GM19463 (cell line): Measurements from ENCODE around the gene LPIN1.

Experiments
- ATAC-seq: cut with Tn5 transposase; IDR thresholded peaks from one replicate; pipeline ENCODE4 v1.9.1; 2021; ENCODE audit warnings: mild to moderate bottlenecking, moderate library complexity; ENCODE audit not compliant: unreplicated experiment

Gene LPIN1

DNA sequence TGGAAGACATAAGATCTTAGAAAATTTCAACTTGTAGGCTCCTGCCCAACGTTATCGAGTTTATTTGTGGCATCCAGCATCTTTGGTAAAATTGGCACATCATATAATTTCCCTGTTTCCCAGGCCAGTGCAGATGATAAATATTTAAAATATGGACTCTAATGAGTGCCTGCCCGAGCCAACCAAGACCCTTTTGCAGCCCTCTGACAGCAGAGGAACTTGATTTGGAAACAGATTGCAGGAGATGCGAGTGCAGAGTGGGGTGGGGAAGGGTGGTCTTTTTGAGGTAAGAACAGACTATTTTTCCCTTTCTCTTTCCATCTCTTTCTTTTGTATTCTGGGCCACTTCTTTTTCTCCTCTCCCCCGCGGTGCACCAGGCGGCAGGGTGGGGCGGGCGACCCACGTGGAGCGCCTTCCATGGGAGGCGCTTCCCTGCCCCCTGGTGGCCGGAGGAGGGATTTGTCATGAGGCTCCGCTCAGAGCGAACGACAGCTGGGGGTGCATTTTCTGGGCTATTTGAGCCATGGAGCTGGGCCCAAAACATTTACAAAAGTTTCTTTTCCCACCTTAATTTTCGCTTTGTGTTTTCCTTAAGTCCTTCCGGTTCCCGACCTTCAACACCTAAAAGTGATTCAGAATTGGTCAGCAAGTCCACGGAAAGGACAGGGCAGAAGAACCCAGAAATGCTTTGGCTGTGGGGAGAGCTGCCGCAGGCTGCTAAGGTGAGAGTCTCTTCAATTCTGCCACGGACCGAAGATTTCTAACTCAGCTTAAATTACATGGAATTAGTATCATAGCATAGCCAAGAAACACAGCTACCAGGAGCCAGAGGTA, 32.7 kb downstream of the LPIN1 start:
- ATAC-seq = peak; percentile 92

DNA sequence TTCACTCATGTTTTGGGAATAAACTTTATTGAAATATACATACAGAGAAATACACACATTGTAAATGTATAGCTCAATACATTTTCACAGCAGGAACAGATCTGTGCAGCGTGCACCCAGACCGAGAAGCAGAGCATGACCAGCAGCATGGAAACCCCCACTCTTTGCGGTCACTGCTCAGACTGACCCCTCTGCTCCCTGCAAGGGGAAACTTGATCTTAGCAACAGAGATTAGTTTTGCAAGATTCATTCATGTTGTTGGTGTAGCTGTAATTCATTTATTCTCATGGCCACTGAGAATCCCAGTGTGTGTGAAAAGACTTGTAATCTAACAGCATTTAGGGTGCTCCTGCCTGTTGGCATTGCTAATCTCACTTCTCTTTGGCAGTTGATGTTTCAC, 35.2 kb downstream of the LPIN1 start:
- ATAC-seq = no peak

DNA sequence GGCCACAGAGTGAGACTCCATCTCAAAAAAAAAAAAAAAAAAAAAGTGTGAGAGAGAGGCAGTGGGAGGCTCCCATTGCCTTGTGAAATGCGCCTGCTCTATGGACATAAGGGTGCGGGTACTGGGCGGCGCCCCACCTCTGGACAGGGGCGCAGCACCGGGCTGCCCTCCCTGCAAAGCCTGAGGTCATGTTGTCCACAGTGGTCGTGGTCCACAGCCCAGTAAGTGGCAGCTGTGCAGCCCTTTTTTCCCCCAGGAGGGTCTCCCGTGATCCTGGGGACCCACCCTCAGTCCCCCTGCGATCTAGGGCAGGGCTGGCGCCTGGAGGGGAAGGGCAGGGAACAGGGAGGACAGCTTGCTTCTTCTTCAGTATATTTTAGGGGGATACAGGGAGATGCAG, 37.8 kb downstream of the LPIN1 start:
- no peak for ATAC-seq

DNA sequence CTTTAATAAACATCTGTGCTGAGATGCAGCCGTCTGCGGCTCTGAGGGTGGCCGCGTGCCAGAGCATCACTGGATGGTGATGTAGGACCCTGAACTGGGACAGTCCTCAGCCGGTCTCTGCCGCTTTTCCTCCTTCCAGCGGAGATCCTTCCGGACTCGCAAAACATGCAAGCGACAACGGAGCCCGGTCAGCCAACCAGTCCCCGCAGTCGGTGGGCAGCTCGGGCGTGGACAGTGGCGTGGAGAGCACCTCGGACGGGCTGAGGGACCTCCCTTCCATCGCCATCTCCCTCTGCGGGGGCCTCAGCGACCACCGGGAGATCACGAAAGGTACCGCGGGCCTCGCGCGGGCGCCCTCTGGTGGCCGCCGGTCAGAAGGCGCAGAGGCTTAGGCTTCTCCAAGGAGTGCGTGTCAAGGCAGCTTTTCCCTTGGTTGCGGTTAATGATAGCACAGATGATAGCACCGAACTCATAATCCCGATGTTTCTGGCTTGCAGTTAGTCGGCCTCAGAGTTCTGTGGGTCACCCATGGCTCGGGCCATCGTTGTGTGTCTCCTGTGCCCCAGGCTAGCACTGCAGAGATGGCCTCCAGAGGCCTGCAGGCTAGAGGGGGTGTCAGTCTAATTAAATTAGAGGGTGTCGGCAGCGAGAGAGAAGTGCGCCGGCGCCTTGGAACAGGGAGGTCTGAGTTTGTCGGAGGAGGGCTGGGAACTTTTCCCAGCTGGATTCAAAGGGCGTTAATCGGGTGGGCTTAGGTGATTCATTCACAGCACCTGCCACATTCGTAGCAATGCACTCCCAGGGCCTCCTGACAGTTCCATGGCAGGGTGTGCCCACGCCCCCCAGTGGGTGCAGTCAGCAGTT, 38.5 kb downstream of the LPIN1 start:
- ATAC-seq = no peak

DNA sequence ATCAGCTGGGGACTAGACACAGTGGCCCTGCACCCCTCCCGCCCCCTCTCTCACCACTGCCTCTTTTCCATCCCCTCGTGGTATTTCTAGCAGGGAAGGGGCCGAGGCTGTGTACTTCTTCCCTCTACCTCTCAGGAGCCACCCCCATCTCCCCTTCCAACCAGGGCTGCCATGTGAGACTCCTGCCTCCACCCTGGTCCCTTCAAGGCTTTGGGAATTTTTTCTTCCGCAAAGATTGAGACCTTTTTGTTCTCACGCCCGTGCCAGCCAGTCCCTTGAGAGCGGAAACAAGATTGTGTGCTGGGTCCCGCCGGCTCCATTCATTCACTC, 39.1 kb downstream of the LPIN1 start:
- no peak for ATAC-seq

DNA sequence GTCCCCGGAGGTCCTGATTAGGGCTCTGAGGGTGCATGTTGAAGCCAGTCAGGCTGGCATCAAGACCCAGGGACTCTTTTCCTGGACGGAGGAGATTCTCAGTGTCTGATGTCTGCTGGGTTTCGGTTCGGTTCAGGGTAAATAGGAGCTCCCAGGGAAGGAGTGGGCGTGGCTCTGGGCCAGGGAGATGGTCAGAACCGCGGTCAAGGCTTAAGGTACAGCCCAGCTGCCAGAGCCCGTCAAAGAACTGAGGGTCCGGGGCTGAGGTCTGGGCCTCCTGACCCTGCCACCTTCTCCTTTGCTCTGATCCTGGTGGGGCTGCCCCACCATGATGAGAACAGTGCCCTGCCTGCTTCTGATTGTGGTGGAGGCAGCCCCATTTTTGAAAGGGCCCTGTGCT, 39.8 kb downstream of the LPIN1 start:
- ATAC-seq = no peak

DNA sequence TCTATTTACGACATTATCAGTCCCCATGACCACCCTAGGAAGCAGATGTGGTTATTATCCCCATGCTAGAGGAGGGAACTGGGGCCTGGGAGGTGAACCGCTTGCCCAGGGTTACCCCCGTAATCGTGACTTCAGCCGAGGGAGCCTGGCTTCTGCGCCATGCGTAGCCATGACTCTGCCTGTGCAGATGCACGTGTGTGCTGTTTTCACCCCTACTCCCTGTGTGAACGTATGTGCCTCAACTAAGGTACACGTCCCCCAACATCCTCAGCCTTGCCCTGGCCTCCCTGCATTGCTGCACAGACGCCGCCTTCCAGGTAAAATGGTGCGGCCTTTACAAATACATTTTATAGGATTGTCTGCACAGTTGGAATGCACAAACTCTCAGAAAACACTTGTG, 40.2 kb downstream of the LPIN1 start:
- ATAC-seq = no peak

DNA sequence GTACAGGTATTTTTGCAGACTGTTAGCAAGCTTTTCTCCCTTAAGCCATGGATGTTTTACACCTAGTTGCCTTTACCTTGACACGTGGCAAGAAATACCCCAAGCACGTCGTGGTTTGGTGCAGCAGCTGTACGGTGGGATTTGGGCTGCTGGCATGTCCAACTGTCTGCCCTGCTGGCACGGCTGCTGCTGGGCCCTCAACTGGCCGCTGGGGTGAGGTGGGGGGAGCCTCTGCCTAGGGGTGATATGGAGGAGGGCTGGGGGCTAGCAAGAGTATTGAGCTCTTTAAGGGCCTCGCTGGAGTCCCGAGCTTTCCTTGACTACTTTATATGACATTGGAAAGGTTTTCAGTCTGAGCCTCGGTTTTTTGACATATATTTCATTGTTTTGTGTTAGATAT, 41.6 kb downstream of the LPIN1 start:
- ATAC-seq = no peak

DNA sequence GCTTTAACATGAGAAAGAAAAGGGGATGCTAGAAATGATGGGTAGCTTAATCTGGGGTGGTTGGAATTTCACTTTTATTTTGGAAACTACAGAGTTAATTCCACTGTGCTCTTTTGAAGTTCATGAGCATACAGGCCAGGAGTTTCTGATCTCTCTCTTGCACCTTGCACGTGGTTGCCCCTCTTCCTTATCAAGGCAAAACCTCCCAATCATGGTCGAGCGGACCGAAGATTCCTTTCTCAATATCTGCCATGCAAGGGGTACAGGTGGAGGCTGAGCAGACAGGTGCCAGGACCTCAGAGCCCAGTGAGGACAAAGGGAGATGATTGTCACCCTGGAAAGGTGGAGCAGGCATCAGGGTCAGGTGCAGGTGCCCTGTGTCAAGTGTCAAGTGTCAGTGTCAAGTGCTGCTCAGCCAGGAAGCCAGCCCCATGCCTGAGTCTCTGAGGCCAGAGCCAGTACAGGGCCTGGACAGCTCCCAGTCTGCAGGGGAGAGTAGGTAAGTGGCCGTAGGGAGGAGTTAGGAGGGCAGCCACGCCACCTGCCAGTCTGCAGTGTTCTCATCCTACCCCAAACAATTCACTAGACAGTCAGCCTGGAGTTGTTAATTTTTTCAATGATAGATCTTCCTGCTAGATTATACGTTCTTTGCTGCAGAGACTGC, 42.2 kb downstream of the LPIN1 start:
- no peak for ATAC-seq

DNA sequence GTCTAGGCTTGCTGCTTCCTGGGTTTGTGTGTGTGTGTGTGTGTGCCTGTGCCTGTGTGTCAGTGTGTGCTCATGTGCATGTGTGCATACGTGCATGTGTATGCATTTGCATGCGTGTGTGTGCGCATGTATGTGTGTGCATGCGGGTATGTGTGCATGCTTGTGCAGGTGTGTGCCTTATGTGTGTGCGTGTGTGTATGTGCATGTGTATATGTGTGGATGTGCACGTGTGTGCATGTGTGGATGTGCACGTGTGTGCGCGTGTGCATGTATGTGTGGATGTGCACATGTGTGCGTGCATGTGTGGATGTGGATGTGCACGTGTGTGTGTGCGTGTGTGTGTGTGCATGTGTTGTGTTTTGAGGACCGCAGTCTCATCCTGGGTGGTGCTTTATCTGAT, 42.8 kb downstream of the LPIN1 start:
- ATAC-seq = no peak

DNA sequence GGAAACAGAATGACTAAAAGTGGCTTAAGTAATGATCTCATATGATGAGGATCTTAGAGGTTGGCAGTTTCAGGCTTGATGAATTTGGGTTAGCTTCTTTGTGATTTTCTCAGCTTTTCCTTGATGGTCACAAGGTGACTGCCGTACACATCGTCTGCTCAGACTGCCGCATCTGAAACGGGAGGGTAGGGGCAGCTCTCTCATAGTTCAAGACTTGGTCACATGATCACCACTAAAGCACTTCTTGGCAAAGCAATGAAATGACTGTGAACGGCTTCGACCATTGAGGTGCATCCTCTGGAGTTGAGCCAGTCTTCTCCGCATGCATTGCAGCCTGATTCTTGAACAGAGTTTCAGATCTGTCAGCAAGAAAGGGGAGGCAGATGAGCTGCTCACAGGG, 43.8 kb downstream of the LPIN1 start:
- ATAC-seq = no peak

DNA sequence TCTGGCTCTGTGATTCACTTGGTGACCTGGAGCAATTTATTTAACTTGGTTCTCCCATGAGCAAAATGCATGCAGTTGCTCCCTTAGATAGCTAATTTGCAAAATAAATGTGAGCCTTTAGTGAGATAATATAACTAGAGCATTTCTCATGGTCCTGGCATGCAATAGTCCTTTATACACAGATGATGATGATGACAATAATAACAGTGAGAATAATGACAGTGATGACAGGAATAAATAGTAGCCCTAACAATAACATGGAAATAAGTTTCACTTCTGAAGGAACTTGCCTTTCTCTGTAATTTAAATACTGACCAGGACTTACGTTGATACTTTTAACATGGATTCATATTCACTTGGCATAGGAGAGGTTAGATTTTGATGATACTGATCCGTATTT, 49.2 kb downstream of the LPIN1 start:
- ATAC-seq = no peak

DNA sequence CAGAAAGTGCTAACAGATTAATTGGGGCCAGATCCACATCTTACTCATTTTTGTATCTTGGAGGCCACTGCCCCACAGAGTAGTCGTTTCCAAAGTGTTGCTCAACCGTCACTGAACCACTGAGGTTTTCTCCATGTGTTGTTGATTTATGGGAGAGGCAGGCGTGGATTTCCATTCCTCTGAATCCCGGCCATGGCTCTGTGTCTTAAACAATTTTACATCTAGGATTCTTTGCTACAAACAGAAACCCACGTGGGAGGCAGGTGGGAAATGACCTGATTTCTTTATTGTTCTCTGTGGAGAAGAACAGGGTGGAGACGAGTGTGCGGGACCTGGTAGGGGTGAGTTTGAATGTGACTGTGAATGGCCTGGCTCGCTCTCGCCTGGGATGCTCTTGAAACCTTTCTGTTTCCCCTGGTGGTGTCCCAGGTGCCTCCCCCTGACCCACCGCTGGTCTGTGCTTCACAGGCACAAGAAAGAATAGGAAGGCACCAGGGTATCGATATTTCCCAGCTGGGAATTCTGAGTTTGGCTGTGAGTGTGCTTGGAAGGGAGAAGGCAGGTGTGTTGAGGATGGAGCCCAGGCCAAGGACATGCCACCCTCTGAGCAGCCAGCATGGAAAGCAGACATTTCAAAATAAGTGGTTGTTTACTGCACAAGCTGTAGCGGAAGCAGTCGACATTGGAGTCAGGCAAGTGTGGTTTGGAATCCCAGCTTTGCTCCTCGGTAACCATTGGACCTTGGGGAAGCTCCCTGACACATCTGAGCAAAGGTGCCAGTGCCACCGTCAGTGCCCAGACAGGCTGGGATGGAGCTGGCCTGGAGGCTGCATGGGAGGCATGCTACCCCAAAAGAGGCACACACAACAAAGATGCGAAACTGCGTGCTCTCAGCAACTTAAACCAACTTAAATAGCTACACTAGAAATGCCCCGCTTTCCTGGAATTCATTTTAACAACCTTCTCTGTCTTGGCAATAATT, 50.0 kb downstream of the LPIN1 start:
- no peak for ATAC-seq

DNA sequence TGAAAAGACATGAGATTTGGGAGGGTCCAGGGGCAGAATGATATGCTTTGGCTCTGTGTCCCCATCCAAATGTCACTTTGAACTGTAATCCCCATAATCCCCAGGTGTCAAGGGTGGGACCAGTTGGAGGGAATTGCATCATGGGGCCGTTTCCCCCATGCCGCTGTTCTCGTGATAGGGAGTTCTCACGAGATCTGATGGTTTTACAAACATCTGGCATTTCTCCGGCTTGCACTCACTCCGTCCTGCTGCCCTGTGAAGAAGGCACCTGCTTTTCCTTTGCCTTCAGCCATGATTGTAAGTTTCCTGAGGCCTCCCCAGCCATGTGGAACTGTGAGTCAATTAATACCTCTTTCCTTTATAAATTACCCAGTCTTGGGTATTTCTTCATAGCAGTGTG, 51.4 kb downstream of the LPIN1 start:
- no peak for ATAC-seq

DNA sequence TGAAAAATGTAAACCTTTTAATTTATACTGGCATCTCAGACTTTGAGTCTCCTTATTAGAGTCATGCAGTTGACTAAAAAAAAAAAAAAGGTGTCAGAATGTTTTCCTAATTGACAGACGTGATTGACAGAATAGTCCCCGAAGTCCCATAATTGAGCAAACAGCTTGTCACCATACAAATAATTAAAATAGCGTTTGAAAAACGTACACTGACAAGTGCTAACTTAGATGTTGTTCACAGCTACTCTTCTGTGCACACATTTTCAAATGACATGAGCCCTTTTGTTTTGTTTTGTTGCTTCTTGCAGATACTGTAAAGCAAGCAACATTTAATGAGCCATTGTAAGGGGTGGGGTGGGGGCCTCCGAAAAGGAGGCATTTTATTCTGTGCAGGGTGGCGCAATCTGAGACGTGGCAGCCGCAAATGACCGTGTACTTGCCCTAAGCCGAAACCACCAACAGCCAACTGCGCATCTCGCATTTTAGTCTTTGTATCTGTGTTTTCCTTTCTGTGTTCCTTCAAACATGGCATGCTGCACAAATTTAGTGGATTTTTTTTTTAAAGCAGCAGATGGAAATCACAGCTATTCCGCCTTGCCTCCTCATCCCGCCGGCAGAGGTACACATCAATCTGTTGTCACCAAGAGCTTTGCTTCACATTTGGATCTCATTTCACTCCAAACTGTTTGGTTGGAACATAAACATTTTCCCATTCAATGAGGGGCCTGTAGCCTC, 52.4 kb downstream of the LPIN1 start:
- ATAC-seq = no peak

DNA sequence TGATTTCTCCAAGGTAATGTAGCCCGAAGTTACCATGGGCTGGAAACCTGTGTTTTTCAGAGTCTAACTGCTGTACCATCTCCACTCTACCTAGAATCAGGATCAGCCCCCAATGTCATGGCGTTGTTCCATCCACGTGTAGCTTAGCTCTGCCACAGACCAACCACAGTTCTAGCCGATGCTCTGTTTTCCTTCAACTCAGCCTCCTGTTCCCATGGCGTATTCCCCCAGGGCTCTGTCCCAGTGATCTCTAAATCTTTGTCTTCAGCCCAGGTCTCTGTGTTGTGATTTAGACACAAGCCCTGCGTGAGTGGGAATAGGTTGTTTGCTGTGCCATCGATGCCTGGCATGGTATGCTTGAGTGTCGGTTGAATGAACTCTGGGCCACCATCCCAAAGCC, 53.4 kb downstream of the LPIN1 start:
- ATAC-seq = no peak

DNA sequence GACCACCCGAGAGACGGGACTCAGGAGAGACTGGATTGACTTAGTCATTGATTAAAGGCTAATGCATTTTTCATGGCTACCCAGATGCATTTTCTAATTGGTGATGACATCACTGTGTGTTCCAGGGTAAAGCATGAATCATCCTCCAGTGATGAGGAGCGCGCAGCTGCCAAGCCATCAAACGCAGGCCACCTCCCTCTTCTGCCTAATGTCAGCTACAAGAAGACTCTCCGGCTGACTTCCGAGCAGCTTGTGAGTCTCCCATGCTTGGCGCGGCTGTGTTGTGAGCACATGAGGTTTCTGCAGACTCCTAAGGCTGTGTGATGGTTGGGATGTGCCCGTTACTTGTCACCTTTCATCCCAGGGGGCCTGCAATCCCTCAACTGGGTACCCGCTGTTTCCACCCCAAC, 56.4 kb downstream of the LPIN1 start:
- no peak for ATAC-seq

DNA sequence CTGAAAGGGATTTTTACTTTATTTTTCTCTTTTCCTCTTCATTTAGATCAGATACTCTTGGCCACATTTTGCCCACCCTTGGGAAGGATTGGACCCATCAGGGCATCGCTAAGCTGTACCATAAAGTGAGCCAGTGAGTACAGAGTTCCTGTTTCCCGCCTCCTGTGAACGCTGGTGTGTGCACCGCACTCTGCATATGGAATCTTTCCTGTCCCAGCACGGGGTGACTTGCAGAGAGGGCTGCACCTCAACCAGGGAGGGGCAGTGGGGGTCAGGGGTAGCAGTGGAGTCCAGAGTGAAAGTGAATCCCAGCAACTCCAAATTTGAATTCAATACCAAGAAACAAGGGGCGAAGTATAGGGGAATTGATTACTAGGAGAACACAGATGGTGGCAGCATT, 58.6 kb downstream of the LPIN1 start:
- no peak for ATAC-seq

DNA sequence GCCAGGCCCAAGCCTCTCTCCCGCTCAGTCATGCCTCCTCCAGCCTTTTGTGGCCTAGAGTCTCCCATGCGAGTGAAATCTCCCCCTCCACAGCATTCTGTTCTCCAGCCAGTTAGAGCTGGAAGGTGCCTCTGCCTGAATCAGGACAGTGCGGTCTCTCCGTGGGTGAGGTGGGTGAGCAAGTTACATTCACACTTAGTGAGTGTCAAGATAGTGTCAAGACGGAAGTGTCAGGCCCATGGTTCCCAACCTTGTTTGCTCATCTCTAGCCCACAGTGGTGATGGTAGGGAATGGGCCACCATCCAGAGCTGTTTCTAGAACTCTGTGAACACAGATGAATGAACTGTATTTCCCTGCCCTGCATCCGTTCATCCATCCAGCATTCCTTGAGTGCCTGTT, 59.5 kb downstream of the LPIN1 start:
- ATAC-seq = no peak
